ENCODE measurements around the gene PCDHA9.
"Not testable (repeated sequence)": the region's sequence is repeated elsewhere in the genome, so short reads cannot be mapped to it uniquely, and the experiment has no call there.

The PCDHA9 gene

GRCh38 chr5:140875085-140876065 lies 27.2 kb downstream of the PCDHA9 start, which contains the start of gene PCDHA12:
Gene PCDHA12, plus strand, starts transcription at chr5:140875308. Its CDS starts 165 bp downstream, at chr5:140875473.
- Histone ChIP-seq H3K4me1 (ENCODE audit: control insufficient read depth, low read depth, low read length) (peaks cover 2% of the 10 kb centered on the region), H3K36me3 (ENCODE audit: control insufficient read depth, low read depth, low read length) (no peaks in the 10 kb centered on the region), H3K27ac (ENCODE audit: low read length) (peak within 1 kb of the TSS; percentile 74), H3K9ac (ENCODE audit: low read length) (peak within 1 kb of the TSS; percentile 90), H3K27me3 (ENCODE audit: control insufficient read depth, insufficient read depth, low read length) (no peaks in the 10 kb centered on the region), H3K9me3 (ENCODE audit: control insufficient read depth, low read depth, low read length) (no peaks in the 10 kb centered on the region), H3K4me3 (ENCODE audit: low read length) (peak within 1 kb of the TSS; percentile 92)

- not testable (repeated sequence) for H3K27me3 ChIP-seq (ENCODE audit: control insufficient read depth, insufficient read depth, low read length); H3K4me1 ChIP-seq (ENCODE audit: control insufficient read depth, low read depth, low read length); H3K9me3 ChIP-seq (ENCODE audit: control insufficient read depth, low read depth, low read length); H3K27ac ChIP-seq (ENCODE audit: low read length); H3K36me3 ChIP-seq (ENCODE audit: control insufficient read depth, low read depth, low read length); H3K9ac ChIP-seq (ENCODE audit: low read length)
- peak overlapping the region; percentile 92 for H3K4me3 ChIP-seq (ENCODE audit: low read length)
Observed at GRCh38 chr5:140876541-140877261, 28.5 kb downstream of the PCDHA9 start.

- Histone ChIP-seq H3K9me3 (ENCODE audit: control insufficient read depth, low read depth, low read length) (no peaks in the 10 kb centered on the region), H3K4me1 (ENCODE audit: control insufficient read depth, low read depth, low read length) (peaks cover 2% of the 10 kb centered on the region), H3K36me3 (ENCODE audit: control insufficient read depth, low read depth, low read length) (no peaks in the 10 kb centered on the region), H3K27me3 (ENCODE audit: control insufficient read depth, insufficient read depth, low read length) (no peaks in the 10 kb centered on the region), H3K9ac (ENCODE audit: low read length) (no peak overlapping the region), H3K4me3 (ENCODE audit: low read length) (no peak overlapping the region), H3K27ac (ENCODE audit: low read length) (no peak overlapping the region)
Observed at GRCh38 chr5:140877262-140877581, 29.0 kb downstream of the PCDHA9 start.

- no peaks in the 10 kb centered on the region for H3K9me3 ChIP-seq (ENCODE audit: control insufficient read depth, low read depth, low read length)
- no peaks in the 10 kb centered on the region for H3K4me1 ChIP-seq (ENCODE audit: control insufficient read depth, low read depth, low read length)
- H3K27ac ChIP-seq (ENCODE audit: low read length) = no peak within 1 kb of the TSS
- H3K36me3 ChIP-seq (ENCODE audit: control insufficient read depth, low read depth, low read length) = no peaks in the 10 kb centered on the region
- H3K4me3 ChIP-seq (ENCODE audit: low read length) = peak within 1 kb of the TSS; percentile 66
- no peaks in the 10 kb centered on the region for H3K27me3 ChIP-seq (ENCODE audit: control insufficient read depth, insufficient read depth, low read length)
- H3K9ac ChIP-seq (ENCODE audit: low read length) = peak within 1 kb of the TSS; percentile 51
Observed at GRCh38 chr5:140881889-140882590, 33.9 kb downstream of the PCDHA9 start, which contains the start of gene PCDHA13. Gene PCDHA13, plus strand, starts transcription at chr5:140882124. Its CDS starts 145 bp downstream, at chr5:140882269.

- peak overlapping the region; percentile 66 for H3K4me3 ChIP-seq (ENCODE audit: low read length)
- no peaks in the 10 kb centered on the region for H3K36me3 ChIP-seq (ENCODE audit: control insufficient read depth, low read depth, low read length)
- H3K4me1 ChIP-seq (ENCODE audit: control insufficient read depth, low read depth, low read length) = no peaks in the 10 kb centered on the region
- H3K9me3 ChIP-seq (ENCODE audit: control insufficient read depth, low read depth, low read length) = no peaks in the 10 kb centered on the region
- H3K27ac ChIP-seq (ENCODE audit: low read length) = no peak overlapping the region
- H3K9ac ChIP-seq (ENCODE audit: low read length) = peak overlapping the region; percentile 51
- no peaks in the 10 kb centered on the region for H3K27me3 ChIP-seq (ENCODE audit: control insufficient read depth, insufficient read depth, low read length)
Observed at GRCh38 chr5:140882591-140882899, 34.4 kb downstream of the PCDHA9 start.

GRCh38 chr5:140883373-140883772 lies 35.2 kb downstream of the PCDHA9 start:
- Histone ChIP-seq H3K9me3 (ENCODE audit: control insufficient read depth, low read depth, low read length) (no peaks in the 10 kb centered on the region), H3K27ac (ENCODE audit: low read length) (no peak overlapping the region), H3K27me3 (ENCODE audit: control insufficient read depth, insufficient read depth, low read length) (no peaks in the 10 kb centered on the region), H3K4me3 (ENCODE audit: low read length) (no peak overlapping the region), H3K9ac (ENCODE audit: low read length) (no peak overlapping the region), H3K36me3 (ENCODE audit: control insufficient read depth, low read depth, low read length) (no peaks in the 10 kb centered on the region), H3K4me1 (ENCODE audit: control insufficient read depth, low read depth, low read length) (no peaks in the 10 kb centered on the region)

- no peaks in the 10 kb centered on the region for H3K4me1 ChIP-seq (ENCODE audit: control insufficient read depth, low read depth, low read length)
- no peaks in the 10 kb centered on the region for H3K27me3 ChIP-seq (ENCODE audit: control insufficient read depth, insufficient read depth, low read length)
- no peaks in the 10 kb centered on the region for H3K36me3 ChIP-seq (ENCODE audit: control insufficient read depth, low read depth, low read length)
- H3K4me3 ChIP-seq (ENCODE audit: low read length) = no peak overlapping the region
- no peak overlapping the region for H3K27ac ChIP-seq (ENCODE audit: low read length)
- no peaks in the 10 kb centered on the region for H3K9me3 ChIP-seq (ENCODE audit: control insufficient read depth, low read depth, low read length)
- no peak overlapping the region for H3K9ac ChIP-seq (ENCODE audit: low read length)
Observed at GRCh38 chr5:140883927-140884697, 35.9 kb downstream of the PCDHA9 start.
